Activated CD4-positive, alpha-beta T cell treated with anti-CD3 and anti-CD28 coated beads for 1 hour (primary cell): ENCODE data around the gene USP7.
"Not testable (repeated sequence)": the region's sequence is repeated elsewhere in the genome, so short reads cannot be mapped to it uniquely, and the experiment has no call there.

Experiments used
- DNase-seq: peaks from one replicate; pipeline ENCODE4 v3.0.0-alpha.2; 2020

Gene USP7

DNA sequence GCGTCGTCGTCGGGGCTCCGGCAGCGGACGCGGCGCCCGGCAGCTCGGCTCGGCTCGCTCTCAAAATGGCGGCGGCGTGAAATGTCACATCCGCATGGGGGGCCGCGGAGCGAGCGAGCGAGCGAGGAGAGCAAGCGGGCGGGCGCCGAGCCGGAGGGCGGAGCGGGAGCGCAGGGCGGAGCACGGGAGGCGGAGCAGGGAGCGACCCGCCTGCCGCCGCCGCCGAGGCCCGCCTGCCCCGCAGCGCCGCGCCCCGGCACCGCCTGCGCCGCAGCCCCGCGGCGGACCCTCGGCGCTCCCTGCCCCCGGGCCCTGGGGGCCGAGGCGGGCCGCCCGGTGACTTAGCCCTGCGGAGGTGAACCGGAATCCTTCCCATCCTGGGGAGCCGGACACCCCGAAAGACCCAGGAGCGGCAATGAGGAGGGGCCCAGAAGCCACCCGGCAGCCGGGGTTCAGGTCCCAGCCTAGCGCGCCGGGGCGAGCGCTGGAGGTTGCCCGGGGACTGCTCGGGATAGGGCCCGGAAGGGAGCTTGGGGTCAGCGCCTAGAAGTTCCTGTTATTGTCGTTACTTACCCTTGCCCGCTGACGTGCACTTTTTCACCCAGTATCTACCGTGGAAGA is at the start of gene USP7:
Gene USP7, minus strand, starts transcription at position 86 of the 621 bp plus-strand sequence. CDS start 621 bp downstream, outside the sequence.
- peak; percentile 87 for DNase-seq

DNA sequence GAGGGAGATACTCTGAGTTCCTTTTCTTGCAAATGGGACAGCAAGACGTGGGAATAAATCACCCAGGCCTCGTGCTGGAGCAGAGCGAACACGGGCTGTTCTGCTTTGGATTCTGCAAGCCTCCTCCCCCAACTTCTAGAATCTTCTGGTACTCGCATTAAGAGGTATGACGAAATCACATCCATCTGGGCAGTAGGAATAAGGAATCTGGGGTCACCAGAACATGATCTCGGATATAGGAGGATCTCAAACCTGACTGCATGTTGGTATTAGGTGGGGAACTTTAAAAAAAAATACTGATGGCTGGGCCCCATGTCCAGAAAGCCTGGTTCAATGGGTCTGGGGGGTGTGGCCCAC is 49.8 kb upstream of the USP7 start:
- DNase-seq: no peak

DNA sequence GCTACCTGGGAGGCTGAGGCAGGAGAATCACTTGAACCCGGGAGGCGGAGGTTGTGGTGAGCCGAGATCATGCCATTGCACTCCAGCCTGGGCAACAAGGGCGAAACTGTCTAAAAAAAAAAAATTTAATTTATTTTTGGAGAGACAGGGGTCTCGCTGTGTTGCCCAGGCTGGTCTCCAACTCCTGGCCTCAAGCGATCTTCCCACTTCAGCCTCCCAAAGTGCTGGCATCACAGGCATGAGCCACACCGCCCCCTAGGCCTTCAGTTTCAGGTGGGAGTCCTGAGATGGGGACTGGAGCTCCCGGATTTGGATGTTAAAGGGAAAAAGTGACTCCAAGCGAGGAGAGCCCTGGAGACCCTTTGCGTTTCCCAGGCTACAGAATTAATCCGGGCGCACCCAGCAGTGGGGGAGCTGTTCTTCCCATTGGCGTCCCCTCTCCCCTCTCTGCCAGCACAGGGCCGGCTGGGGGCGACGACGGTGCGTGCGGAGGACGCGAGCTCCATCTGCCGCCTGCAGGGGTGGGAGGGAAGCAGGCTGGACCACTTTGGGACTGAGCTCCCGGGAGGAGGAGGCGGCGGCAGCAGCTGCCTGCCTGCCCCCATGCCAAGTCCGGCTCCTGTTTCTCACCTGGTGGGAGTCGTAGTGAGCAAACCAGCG is 49.3 kb upstream of the USP7 start:
- DNase-seq: no peak

- no peak for DNase-seq
These were observed 48.6 kb upstream of the USP7 start for GRCh38 chr16:9012330-9012729.

DNA sequence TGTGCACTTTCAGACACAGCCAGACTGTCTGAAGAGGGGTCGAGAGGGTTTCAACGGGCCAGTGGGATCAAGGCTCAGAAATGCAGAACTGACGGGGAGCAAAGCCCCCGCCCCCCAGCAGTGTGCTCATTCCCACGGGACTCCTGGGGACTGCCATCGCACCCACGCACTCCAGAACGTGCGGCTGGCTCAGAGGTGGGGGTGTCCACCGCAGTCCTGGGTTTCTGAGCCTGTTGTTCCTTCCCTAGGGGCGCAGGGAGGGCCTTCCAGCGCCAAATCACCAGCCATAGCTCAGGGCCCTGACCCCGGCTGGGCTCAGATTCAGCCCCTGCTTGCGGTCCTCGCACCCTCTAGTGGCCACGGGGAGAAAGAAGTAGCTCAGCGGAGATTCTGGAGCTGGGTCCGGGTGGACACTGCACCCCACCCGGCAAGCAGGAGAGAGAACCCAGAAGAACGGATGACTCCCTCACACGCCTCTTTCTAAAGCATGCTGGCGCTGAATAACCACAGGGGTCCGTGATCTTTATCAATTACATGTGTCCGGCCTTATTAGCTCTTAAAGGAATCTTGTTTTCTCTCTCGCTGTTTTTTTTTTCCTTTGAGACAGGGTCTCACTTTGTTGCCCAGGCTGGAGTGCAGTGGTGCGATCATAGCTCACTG is 45.0 kb upstream of the USP7 start:
- DNase-seq: peak; percentile 46

DNA sequence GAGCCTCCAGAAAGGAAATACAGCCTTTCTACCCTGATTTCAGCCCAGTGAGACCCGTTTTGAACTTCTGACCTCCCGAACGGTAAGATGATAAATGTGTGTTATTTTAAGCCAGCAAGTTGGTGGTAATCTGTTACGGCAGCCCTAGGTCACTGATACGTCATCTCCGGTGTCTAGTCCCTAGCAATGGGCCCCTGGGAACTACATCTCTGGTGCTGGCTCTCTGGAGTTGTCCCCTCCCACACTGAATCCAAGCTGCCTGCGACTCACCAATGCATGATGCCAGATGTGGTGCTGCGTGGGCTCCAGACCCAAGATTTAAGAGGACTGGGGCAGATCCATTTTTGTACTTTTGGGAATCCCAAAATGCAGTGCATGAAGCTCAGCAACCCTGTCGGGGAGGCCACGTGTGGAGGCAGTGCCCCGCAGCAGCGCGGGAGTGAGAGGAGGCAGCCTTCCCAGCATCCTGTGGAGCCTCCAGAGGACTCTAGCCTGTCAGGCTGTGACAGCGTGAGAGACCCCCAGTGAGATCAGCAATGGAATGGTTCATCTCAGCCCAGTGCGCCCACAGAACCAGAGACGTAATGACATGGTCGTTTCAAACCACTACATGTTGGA is 43.6 kb upstream of the USP7 start:
- no peak for DNase-seq

DNA sequence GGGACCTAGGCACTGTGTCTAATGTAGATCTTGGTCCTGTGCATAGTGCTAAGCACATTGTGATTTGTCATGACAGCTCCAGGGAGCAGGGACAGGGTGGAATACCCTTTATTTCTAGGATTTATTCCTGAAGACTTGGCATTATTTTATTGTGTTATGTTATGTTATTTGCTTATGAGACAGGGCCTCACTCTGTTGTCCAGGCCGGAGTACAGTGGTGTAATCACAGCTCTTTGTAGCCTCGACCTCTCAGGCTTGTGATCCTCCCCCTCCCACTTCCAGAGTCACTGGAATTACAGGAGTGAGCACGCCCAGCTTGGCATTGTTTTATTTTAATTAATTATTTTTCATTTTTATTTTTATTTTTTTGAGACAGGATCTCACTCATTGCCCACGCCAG is 40.5 kb upstream of the USP7 start:
- no peak for DNase-seq

- DNase-seq: no peak
These were observed 40.1 kb upstream of the USP7 start for GRCh38 chr16:9003763-9004162.

DNA sequence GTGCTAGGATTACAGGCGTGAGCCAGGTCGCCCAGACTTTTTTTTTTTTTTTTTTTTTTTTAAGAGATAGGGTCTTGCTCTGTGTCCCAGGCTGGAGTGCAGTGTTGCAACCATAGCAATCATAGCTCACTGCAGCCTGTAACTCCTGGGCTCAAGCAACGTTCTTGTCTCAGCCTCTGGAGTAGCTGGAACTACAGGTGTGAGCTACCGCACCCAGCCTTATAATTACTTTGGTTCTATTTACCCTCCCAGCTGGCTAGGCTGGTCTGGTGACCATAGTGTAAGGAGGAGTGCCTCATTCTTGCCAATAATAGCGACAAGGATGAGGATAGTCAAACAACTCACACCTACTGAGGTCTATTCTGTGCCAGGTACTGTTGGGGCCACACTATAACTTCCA is 39.6 kb upstream of the USP7 start:
- DNase-seq: no peak

GRCh38 chr16:9002042-9002441 is 38.3 kb upstream of the USP7 start:
- DNase-seq: no peak

GRCh38 chr16:9000664-9001063 is 37.0 kb upstream of the USP7 start:
- DNase-seq: no peak

GRCh38 chr16:8999800-9000199 is 36.1 kb upstream of the USP7 start:
- no peak for DNase-seq

GRCh38 chr16:8998108-8998507 is 34.4 kb upstream of the USP7 start:
- no peak for DNase-seq

DNA sequence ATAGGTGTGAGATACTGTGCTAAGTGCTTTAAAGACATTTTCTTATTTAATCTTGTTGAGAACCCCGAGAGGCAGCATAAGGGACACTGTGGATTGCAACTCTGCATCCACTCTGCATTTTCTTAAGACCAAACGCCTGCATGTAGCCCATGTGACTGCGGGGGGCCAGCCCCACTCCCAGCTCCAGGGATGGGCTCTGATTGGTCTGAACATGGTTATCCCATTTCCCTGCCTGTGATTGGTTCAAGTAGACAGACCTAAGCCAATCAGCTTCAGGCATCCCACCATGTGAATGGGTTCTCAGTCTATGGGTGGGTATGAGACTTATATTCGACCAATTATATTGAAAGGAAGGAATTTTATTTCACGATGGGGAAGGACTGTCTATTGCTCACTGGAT is 33.2 kb upstream of the USP7 start:
- DNase-seq: no peak

DNA sequence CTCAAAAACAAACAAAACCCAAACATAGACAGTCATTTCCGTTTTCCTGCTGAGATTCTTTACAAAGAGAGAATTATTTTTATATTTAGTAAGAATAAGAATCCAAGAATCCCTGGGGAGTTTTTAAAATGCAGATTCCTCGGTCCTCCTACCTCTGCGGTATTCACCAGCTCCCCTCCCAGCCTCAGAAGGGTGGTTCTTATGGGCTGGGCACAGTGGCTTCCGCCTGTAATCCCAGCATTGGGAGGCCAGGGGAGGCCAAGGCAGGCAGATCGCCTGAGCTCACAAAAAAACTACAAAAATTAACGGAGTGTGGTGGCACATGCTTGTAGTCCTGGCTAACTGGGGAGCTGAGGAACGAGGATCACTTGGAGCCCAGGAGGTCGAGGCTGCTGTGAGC is 26.7 kb upstream of the USP7 start:
- DNase-seq: no peak

GRCh38 chr16:8989099-8989878 is 25.6 kb upstream of the USP7 start:
- no peak for DNase-seq

DNA sequence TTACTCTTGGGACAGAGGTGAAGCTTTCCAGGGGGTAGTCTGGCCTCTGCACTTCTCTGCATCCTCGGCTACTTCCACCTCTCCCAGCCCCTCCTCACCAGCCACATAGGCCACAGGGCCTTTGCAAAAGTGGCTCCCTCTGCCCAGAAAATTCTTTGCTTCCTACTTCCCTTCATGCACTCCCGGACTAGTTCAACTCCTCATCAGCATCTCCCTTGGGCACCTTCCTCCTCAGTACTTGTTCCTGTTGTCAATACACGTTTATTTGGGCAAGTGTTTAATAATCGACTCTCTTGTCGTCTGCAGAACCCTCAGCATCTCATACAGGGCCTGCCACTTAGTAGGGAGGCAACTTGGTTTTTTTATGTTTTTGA is 23.1 kb upstream of the USP7 start:
- no peak for DNase-seq

- no peak for DNase-seq
These were observed 22.4 kb upstream of the USP7 start for GRCh38 chr16:8986111-8986510.

DNA sequence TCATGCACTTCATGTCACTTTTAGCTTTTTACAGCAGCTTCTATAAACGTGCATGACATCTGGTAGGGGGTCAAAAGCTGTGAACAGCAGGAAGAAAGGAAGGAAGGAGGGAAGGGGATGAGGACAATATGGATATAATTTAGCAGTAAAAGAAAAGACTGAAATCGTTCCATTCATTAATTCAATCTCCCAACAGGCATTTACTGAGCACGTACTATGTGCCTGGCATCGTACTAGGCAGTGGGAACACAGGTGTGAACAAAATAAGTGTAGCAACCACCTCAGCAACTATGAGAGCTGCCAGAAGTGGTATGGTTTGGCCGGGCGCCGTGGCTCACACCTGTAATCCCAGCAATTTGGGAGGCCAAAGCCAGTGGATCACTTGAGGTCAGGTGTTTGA is 19.1 kb upstream of the USP7 start:
- no peak for DNase-seq

DNA sequence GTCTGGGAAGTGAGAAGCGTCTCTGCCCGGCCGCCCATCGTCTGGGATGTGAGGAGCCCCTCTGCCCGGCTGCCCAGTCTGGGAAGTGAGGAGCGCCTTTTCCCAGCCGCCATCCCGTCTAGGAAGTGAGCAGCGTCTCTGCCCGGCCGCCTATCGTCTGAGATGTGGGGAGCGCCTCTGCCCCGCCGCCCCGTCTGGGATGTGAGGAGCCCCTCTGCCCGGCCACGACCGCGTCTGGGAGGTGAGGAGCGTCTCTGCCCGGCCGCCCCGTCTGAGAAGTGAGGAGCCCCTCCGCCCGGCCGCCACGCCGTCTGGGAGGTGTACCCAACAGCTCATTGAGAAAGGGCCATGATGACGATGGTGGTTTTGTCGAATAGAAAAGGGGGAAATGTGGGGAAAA is 18.2 kb upstream of the USP7 start:
- not testable (repeated sequence) for DNase-seq

- not testable (repeated sequence) for DNase-seq
These were observed 12.5 kb upstream of the USP7 start for GRCh38 chr16:8976189-8976588.

- no peak for DNase-seq
These were observed 11.3 kb upstream of the USP7 start for GRCh38 chr16:8975039-8975438.

DNA sequence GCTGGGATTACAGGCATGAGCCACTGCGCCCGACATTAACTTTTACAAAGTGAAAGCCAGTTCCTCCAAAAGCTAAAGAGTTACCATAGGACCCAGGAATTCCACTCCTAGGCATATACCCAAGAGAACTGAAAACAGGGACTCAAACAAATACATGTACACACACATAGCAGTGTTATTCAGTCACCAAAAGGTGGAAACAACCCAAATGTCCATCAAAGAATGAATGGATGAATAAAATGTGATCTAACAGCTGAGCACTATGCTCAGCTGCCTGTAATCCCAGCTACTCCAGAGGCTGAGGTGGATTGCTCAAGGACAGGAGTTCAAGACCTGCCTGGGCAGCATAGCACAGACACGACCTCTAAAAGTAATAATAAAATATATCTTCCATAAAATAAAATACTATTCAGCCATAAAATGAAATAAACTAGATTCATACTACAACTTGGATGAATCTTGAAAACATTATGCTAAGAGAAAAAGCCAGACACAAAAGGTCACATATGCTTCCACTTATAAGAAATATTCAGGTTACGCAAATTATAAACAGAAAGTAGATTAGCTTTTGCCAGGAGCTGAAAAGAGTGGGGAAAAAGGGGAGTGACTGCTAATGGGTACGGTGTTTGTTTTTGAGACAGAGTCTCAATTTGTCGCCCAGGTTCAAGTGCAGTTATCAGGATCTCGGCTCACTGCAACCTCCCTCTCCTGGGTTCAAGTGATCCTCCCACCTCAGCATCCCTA is 9.3 kb upstream of the USP7 start:
- DNase-seq: no peak
